Omental fat pad (tissue), 4 donors: ENCODE data around the gene CHADL. TPM values are rescaled to one million over a fixed set of nuclear protein-coding genes. Genes with fewer than 3 reads are reported as not detected.

Experiments
- ATAC-seq: fragments of 150-250 bp; one replicate; pipeline ENCODE4 v1.9.1; 2016; ENCODE audit warnings: mild to moderate bottlenecking, moderate library complexity; ENCODE audit not compliant: low FRiP score
- DNase-seq: peaks from one replicate; pipeline ENCODE4 v3.0.0-alpha.2; 2019; ENCODE audit warnings: low spot score
- CTCF ChIP-seq, 3 donors: fragments of 450-650 bp; IDR thresholded peaks; one replicate each; pipeline ENCODE4 v1.5.1; 2016 to 2017; ENCODE audit warnings: antibody characterized with exemption in 3 of 3, mild to moderate bottlenecking in 3 of 3, moderate library complexity in 2 of 3
- total RNA-seq, 4 donors: library from RNA; depleted of rRNA; stranded (reverse); fragments of >200 nt; gene quantifications; one replicate each; pipeline ENCODE4 v1.1.0, GENCODE V29; 2016

CHADL gene
- total RNA-seq, 4 donors from 2014 or later: 0.56 to 2.5 (median 1.4) TPM

GRCh38 chr22:41231369-41231768, 9.4 kb downstream of the CHADL start:
- no peak for DNase-seq
- TF ChIP-seq CTCF (IDR thresholded peaks at IDR 0.05): no peak
- no peak for ATAC-seq

GRCh38 chr22:41230401-41230785, 10.3 kb downstream of the CHADL start:
- DNase-seq: no peak
- TF ChIP-seq CTCF (IDR thresholded peaks at IDR 0.05): no peak
- no peak for ATAC-seq

GRCh38 chr22:41229730-41230400, 10.9 kb downstream of the CHADL start:
- no peak for TF ChIP-seq CTCF (IDR thresholded peaks at IDR 0.05)
- DNase-seq: no peak
- ATAC-seq: no peak

- ATAC-seq (no peak), DNase-seq (no peak)
- TF ChIP-seq CTCF (IDR thresholded peaks at IDR 0.05): no peak
These were observed 11.5 kb downstream of the CHADL start for GRCh38 chr22:41229215-41229614.

GRCh38 chr22:41226723-41227655, 13.7 kb downstream of the CHADL start:
- TF ChIP-seq CTCF (IDR thresholded peaks at IDR 0.05): no peak
- DNase-seq (no peak), ATAC-seq (no peak)

- no peak for ATAC-seq
- no peak for TF ChIP-seq CTCF (IDR thresholded peaks at IDR 0.05)
- DNase-seq: no peak
These were observed 17.2 kb downstream of the CHADL start for GRCh38 chr22:41223535-41223934.
